Measurements from ENCODE around the gene ADD3.

GRCh38 chr10:110093722-110094121 is 85.9 kb downstream of the ADD3 start:
- TF ChIP-seq CTCF (IDR thresholded peaks at IDR 0.05) (no peak), POLR2A (IDR thresholded peaks at IDR 0.05) (no peak)

Data from body of pancreas (tissue), 4 donors.